ENCODE data around the gene FBXW7.

Gene FBXW7

GRCh38 chr4:152529880-152530279, 6.0 kb downstream of the FBXW7 start:
- Histone ChIP-seq H3K9me2 (replicated peaks; ENCODE audit: low read depth, low read length) (no peaks in the 10 kb centered on the region), H3K4me3 (ENCODE audit: low read length, poor library complexity, severe bottlenecking) (peak overlapping the region; percentile 82), H3K4me2 (ENCODE audit: low read depth, low read length, poor library complexity, severe bottlenecking) (peak overlapping the region; percentile 87), H3K9ac (ENCODE audit: low read depth, low read length, poor library complexity, severe bottlenecking) (no peak overlapping the region), H4K20me1 (ENCODE audit: insufficient read depth, low read length, poor library complexity, severe bottlenecking) (peaks cover 67% of the 10 kb centered on the region), H3K79me2 (ENCODE audit: insufficient read depth, low read length) (peaks cover 97% of the 10 kb centered on the region), H3K9me3 (ENCODE audit: insufficient read depth, low read depth, low read length) (no peaks in the 10 kb centered on the region), H3K36me3 (ENCODE audit: insufficient read depth, low read length) (no peaks in the 10 kb centered on the region), H3F3A (ENCODE audit: low read depth) (0 out of 2 replicates have a peak, but pooled peaks cover 3% of the 10 kb centered on the region), H3K27me3 (ENCODE audit: insufficient read depth, low read length, poor library complexity, severe bottlenecking) (no peaks in the 10 kb centered on the region), H2AFZ (ENCODE audit: low read length) (no peak overlapping the region), H3K4me1 (ENCODE audit: insufficient read depth, low read length, poor library complexity, severe bottlenecking) (peaks cover 77% of the 10 kb centered on the region)
- TF ChIP-seq EZH2phosphoT487 (IDR thresholded peaks at IDR 0.05; ENCODE audit: borderline replicate concordance) (no peak), CTCF (conservative IDR thresholded peaks at IDR 0.05; ENCODE audit: low read length) (no peak)

- Histone ChIP-seq H3K36me3 (ENCODE audit: insufficient read depth, low read length) (no peaks in the 10 kb centered on the region), H3K27me3 (ENCODE audit: insufficient read depth, low read length, poor library complexity, severe bottlenecking) (no peaks in the 10 kb centered on the region), H3K9me3 (ENCODE audit: insufficient read depth, low read depth, low read length) (no peaks in the 10 kb centered on the region), H3K4me1 (ENCODE audit: insufficient read depth, low read length, poor library complexity, severe bottlenecking) (peaks cover 83% of the 10 kb centered on the region), H3K4me2 (ENCODE audit: low read depth, low read length, poor library complexity, severe bottlenecking) (peak overlapping the region; percentile 57), H3K9ac (ENCODE audit: low read depth, low read length, poor library complexity, severe bottlenecking) (peak overlapping the region; percentile 31), H3F3A (ENCODE audit: low read depth) (0 out of 2 replicates have a peak, but pooled peaks cover 3% of the 10 kb centered on the region), H3K4me3 (ENCODE audit: low read length, poor library complexity, severe bottlenecking) (peak overlapping the region; percentile 37), H3K9me2 (replicated peaks; ENCODE audit: low read depth, low read length) (no peaks in the 10 kb centered on the region), H4K20me1 (ENCODE audit: insufficient read depth, low read length, poor library complexity, severe bottlenecking) (peaks cover 61% of the 10 kb centered on the region), H3K79me2 (ENCODE audit: insufficient read depth, low read length) (peaks cover 97% of the 10 kb centered on the region), H2AFZ (ENCODE audit: low read length) (no peak overlapping the region)
- TF ChIP-seq CTCF (conservative IDR thresholded peaks at IDR 0.05; ENCODE audit: low read length) (no peak), EZH2phosphoT487 (IDR thresholded peaks at IDR 0.05; ENCODE audit: borderline replicate concordance) (no peak)
Measured at GRCh38 chr4:152528060-152528459, 7.8 kb downstream of the FBXW7 start.

- Histone ChIP-seq H3K9me2 (replicated peaks; ENCODE audit: low read depth, low read length) (no peaks in the 10 kb centered on the region), H3K4me2 (ENCODE audit: low read depth, low read length, poor library complexity, severe bottlenecking) (peak overlapping the region; percentile 53), H3K79me2 (ENCODE audit: insufficient read depth, low read length) (peaks cover 97% of the 10 kb centered on the region), H3K9me3 (ENCODE audit: insufficient read depth, low read depth, low read length) (no peaks in the 10 kb centered on the region), H3K36me3 (ENCODE audit: insufficient read depth, low read length) (no peaks in the 10 kb centered on the region), H3K9ac (ENCODE audit: low read depth, low read length, poor library complexity, severe bottlenecking) (peak overlapping the region; percentile 17), H4K20me1 (ENCODE audit: insufficient read depth, low read length, poor library complexity, severe bottlenecking) (peaks cover 54% of the 10 kb centered on the region), H2AFZ (ENCODE audit: low read length) (no peak overlapping the region), H3K4me1 (ENCODE audit: insufficient read depth, low read length, poor library complexity, severe bottlenecking) (peaks cover 68% of the 10 kb centered on the region), H3K4me3 (ENCODE audit: low read length, poor library complexity, severe bottlenecking) (peak overlapping the region; percentile 17), H3K27me3 (ENCODE audit: insufficient read depth, low read length, poor library complexity, severe bottlenecking) (no peaks in the 10 kb centered on the region), H3F3A (ENCODE audit: low read depth) (0 out of 2 replicates have a peak, but pooled peaks cover 3% of the 10 kb centered on the region)
- TF ChIP-seq EZH2phosphoT487 (IDR thresholded peaks at IDR 0.05; ENCODE audit: borderline replicate concordance): no peak
- TF ChIP-seq CTCF (conservative IDR thresholded peaks at IDR 0.05; ENCODE audit: low read length): no peak
Measured at GRCh38 chr4:152525878-152526277, 10.0 kb downstream of the FBXW7 start.

All from Loucy (cell line).